Astrocyte (in vitro differentiated cells and primary cell): ENCODE measurements around the gene WBP1L.

ENCODE experiments used
- EZH2 ChIP-seq: IDR thresholded peaks from 2 replicates; pipeline ENCODE4 v1.6.1; 2012; ENCODE audit warnings: mild to moderate bottlenecking, low read length, inconsistent platforms; ENCODE audit not compliant: insufficient read depth
- TF ChIP-seq, protein P1 (sequence below): IDR thresholded peaks from 2 replicates; pipeline ENCODE4 v1.5.1; 2011; ENCODE audit warnings: low read depth, mild to moderate bottlenecking, inconsistent platforms, low read length, moderate library complexity; ENCODE audit not compliant: insufficient read depth

GRCh38 chr10:102758240-102758932 lies 14.6 kb downstream of the WBP1L start:
- TF ChIP-seq, protein P1, sequence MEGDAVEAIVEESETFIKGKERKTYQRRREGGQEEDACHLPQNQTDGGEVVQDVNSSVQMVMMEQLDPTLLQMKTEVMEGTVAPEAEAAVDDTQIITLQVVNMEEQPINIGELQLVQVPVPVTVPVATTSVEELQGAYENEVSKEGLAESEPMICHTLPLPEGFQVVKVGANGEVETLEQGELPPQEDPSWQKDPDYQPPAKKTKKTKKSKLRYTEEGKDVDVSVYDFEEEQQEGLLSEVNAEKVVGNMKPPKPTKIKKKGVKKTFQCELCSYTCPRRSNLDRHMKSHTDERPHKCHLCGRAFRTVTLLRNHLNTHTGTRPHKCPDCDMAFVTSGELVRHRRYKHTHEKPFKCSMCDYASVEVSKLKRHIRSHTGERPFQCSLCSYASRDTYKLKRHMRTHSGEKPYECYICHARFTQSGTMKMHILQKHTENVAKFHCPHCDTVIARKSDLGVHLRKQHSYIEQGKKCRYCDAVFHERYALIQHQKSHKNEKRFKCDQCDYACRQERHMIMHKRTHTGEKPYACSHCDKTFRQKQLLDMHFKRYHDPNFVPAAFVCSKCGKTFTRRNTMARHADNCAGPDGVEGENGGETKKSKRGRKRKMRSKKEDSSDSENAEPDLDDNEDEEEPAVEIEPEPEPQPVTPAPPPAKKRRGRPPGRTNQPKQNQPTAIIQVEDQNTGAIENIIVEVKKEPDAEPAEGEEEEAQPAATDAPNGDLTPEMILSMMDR: no peak
- no peak for TF ChIP-seq EZH2
